HG03378 (cell line): Measurements from ENCODE around the gene IL1B.

Experiments
- ATAC-seq: cut with Tn5 transposase; IDR thresholded peaks from one replicate; pipeline ENCODE4 v1.9.1; 2021; ENCODE audit warnings: mild to moderate bottlenecking, moderate library complexity; ENCODE audit not compliant: unreplicated experiment

IL1B gene

GRCh38 chr2:112836695-112837117 lies at the start of gene IL1B:
IL1B (minus strand) TSS chr2:112836779; CDS start chr2:112836229, 550 bp downstream.
- no peak for ATAC-seq

GRCh38 chr2:112886291-112886690 lies 49.7 kb upstream of the IL1B start:
- ATAC-seq, result no peak

- no peak for ATAC-seq
Measured at GRCh38 chr2:112885506-112885902, 48.9 kb upstream of the IL1B start.

GRCh38 chr2:112884869-112885505 lies 48.4 kb upstream of the IL1B start:
- no peak for ATAC-seq

- no peak for ATAC-seq
Measured at GRCh38 chr2:112883669-112884068, 47.1 kb upstream of the IL1B start.

GRCh38 chr2:112881217-112881985 lies 44.8 kb upstream of the IL1B start:
- ATAC-seq, result peak; percentile 56

- no peak for ATAC-seq
Measured at GRCh38 chr2:112880696-112881095, 44.1 kb upstream of the IL1B start.

- ATAC-seq, result no peak
Measured at GRCh38 chr2:112880091-112880531, 43.5 kb upstream of the IL1B start.

- ATAC-seq, result no peak
Measured at GRCh38 chr2:112879491-112880041, 43.0 kb upstream of the IL1B start.

GRCh38 chr2:112877423-112877822 lies 40.8 kb upstream of the IL1B start:
- ATAC-seq, result no peak

- ATAC-seq, result no peak
Measured at GRCh38 chr2:112876971-112877361, 40.4 kb upstream of the IL1B start.

- ATAC-seq, result no peak
Measured at GRCh38 chr2:112876257-112876970, 39.8 kb upstream of the IL1B start.

- ATAC-seq, result no peak
Measured at GRCh38 chr2:112870841-112871835, 34.6 kb upstream of the IL1B start.

- ATAC-seq, result no peak
Measured at GRCh38 chr2:112869258-112869842, 32.8 kb upstream of the IL1B start.

GRCh38 chr2:112867701-112868631 lies 31.4 kb upstream of the IL1B start:
- ATAC-seq, result no peak

GRCh38 chr2:112866128-112866835 lies 29.7 kb upstream of the IL1B start:
- ATAC-seq, result no peak

- no peak for ATAC-seq
Measured at GRCh38 chr2:112864072-112864471, 27.5 kb upstream of the IL1B start.
